ENCODE results near the gene PARD3. TPM values are rescaled to one million over a fixed set of nuclear protein-coding genes. Genes with fewer than 3 reads are reported as not detected.
"Not testable (repeated sequence)": the region's sequence is repeated elsewhere in the genome, so short reads cannot be mapped to it uniquely, and the experiment has no call there.

The PARD3 gene
- total and polyA plus RNA-seq, 2 experiments from 2014 or later: 6.3 to 21.2 TPM

DNA sequence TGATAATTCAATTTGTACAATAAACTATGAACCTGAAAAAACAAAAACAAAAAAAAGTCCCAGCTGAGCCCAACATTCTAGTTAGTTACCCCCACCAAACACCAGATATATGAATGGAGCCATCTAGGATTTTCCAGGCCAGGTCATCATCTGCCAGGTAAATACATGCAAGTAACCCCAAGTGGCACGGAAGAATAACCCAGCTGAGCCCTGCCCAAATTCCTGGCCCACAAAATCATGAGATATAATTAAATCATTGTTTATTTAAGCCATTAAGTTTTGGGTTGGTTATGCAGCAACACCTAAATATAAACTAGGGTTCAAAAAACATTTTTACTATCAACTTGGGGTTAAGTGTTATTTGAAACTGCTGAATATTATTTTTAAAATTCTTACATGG, 19.0 kb downstream of the PARD3 start:
- no peak for TF ChIP-seq EZH2 (IDR thresholded peaks at IDR 0.05; ENCODE audit: insufficient read depth, poor library complexity, severe bottlenecking)
- H3K4me3 ChIP-seq: no peak overlapping the region
- H3K9me2 ChIP-seq (ENCODE audit: insufficient read depth): no peaks in the 10 kb centered on the region
- no peaks in the 10 kb centered on the region for H3K36me3 ChIP-seq (ENCODE audit: low read depth)
- no peak for DNase-seq
- H3K27me3 ChIP-seq (replicated peaks; ENCODE audit: insufficient read depth): no peaks in the 10 kb centered on the region
- H3K27ac ChIP-seq: no peak overlapping the region
- peaks cover 83% of the 10 kb centered on the region for H3K79me2 ChIP-seq (ENCODE audit: insufficient read depth)
- no peaks in the 10 kb centered on the region for H3F3A ChIP-seq (ENCODE audit: insufficient read depth)
- 100% methylated on average over 1 of the region's 1 CpG for WGBS, 2 experiments (ENCODE audit: low coverage in 1 of 2, low lambda C conversion rate in 2 of 2, missing lambda C conversion rate in 2 of 2)
- H2AFZ ChIP-seq: no peak overlapping the region
- in situ Hi-C loops (cut with MboI): no loop called here
- H3K4me1 ChIP-seq (ENCODE audit: insufficient read depth): no peaks in the 10 kb centered on the region
- H3K9ac ChIP-seq: no peak overlapping the region
- H4K20me1 ChIP-seq (ENCODE audit: insufficient read depth): no peaks in the 10 kb centered on the region
- no peaks in the 10 kb centered on the region for H3K9me3 ChIP-seq (ENCODE audit: low read depth)
- no peak overlapping the region for H3K4me2 ChIP-seq (ENCODE audit: unreplicated experiment)

DNA sequence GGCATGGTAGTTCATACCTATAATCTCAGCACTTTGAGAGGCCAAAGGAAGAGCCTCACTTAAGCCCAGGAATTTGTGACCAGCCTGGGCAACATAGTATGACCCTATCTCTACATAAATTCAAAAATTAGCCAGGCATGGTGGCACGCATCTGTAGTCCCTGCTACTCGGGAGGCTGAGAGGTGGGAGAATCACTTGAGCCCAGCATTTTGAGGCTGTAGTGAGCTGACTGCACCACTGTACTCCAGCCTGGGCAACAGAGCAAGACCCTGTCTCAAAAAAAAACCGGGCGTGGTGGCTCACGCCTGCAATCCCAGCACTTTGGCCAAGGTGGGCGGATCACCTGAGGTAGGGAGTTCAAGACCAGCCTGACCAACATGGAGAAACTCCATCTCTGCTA, 19.8 kb downstream of the PARD3 start:
- H3K9me3 ChIP-seq (ENCODE audit: low read depth): no peaks in the 10 kb centered on the region
- no peaks in the 10 kb centered on the region for H4K20me1 ChIP-seq (ENCODE audit: insufficient read depth)
- H3K9ac ChIP-seq: no peak overlapping the region
- H3K4me1 ChIP-seq (ENCODE audit: insufficient read depth): peaks cover under 1% of the 10 kb centered on the region; the same call in 1 of the 2 replicates
- H3K4me3 ChIP-seq: no peak overlapping the region
- peaks cover 85% of the 10 kb centered on the region for H3K79me2 ChIP-seq (ENCODE audit: insufficient read depth)
- no peak for DNase-seq
- 95 to 96% methylated on average over 6 of the region's 6 CpGs for WGBS, 2 experiments (ENCODE audit: low coverage in 1 of 2, low lambda C conversion rate in 2 of 2, missing lambda C conversion rate in 2 of 2)
- no peak overlapping the region for H3K27ac ChIP-seq
- no peak overlapping the region for H3K4me2 ChIP-seq (ENCODE audit: unreplicated experiment)
- no peak overlapping the region for H2AFZ ChIP-seq
- H3K27me3 ChIP-seq (replicated peaks; ENCODE audit: insufficient read depth): no peaks in the 10 kb centered on the region
- in situ Hi-C loops (cut with MboI): no loop called here
- no peak for TF ChIP-seq EZH2 (IDR thresholded peaks at IDR 0.05; ENCODE audit: insufficient read depth, poor library complexity, severe bottlenecking)
- TF ChIP-seq EZH2phosphoT487 (IDR thresholded peaks at IDR 0.05; ENCODE audit: insufficient read depth, low read depth): no peak
- H3K36me3 ChIP-seq (ENCODE audit: low read depth): no peaks in the 10 kb centered on the region
- H3F3A ChIP-seq (ENCODE audit: insufficient read depth): 0 out of 2 replicates have a peak, but pooled peaks cover 1% of the 10 kb centered on the region
- H3K9me2 ChIP-seq (ENCODE audit: insufficient read depth): no peaks in the 10 kb centered on the region

DNA sequence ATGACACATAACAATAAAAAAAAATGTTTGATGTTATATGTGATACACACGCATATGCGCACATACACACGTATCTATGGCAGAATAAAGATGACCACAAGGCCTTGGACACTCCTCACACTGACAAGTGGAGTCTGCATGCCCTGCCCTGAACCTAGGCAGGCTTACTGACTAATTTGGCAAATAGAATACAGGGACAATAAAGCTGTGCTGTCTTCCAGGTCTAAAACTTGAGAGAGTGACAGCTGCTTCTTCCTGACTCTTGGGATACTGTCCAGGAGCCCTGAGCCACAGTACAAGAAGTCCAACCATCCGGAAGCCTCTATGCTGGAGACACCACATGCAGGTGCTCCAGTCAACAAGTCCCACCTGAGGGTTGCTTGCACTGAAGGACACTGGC, 20.3 kb downstream of the PARD3 start:
- 97 to 99% methylated on average over 4 of the region's 4 CpGs for WGBS, 2 experiments (ENCODE audit: low coverage in 1 of 2, low lambda C conversion rate in 2 of 2, missing lambda C conversion rate in 2 of 2)
- no peak for DNase-seq
- H4K20me1 ChIP-seq (ENCODE audit: insufficient read depth): no peaks in the 10 kb centered on the region

GRCh38 chr10:34793581-34793980, 21.5 kb downstream of the PARD3 start:
- H2AFZ ChIP-seq; H3F3A ChIP-seq (ENCODE audit: insufficient read depth); H3K4me3 ChIP-seq; H3K9me3 ChIP-seq (ENCODE audit: low read depth); H3K9me2 ChIP-seq (ENCODE audit: insufficient read depth); H3K36me3 ChIP-seq (ENCODE audit: low read depth); H3K27ac ChIP-seq; H3K27me3 ChIP-seq (replicated peaks; ENCODE audit: insufficient read depth); DNase-seq; H4K20me1 ChIP-seq (ENCODE audit: insufficient read depth); H3K4me1 ChIP-seq (ENCODE audit: insufficient read depth); in situ Hi-C loops (cut with MboI); H3K9ac ChIP-seq; H3K4me2 ChIP-seq (ENCODE audit: unreplicated experiment): not testable (repeated sequence)
- H3K79me2 ChIP-seq (ENCODE audit: insufficient read depth): peaks cover 92% of the 10 kb centered on the region
- 97 to 99% methylated on average over 5 of the region's 5 CpGs for WGBS, 2 experiments (ENCODE audit: low coverage in 1 of 2, low lambda C conversion rate in 2 of 2, missing lambda C conversion rate in 2 of 2)

More for the DNA sequence above, 20.3 kb downstream of the PARD3 start:
- Histone ChIP-seq H3K4me3 (no peak overlapping the region), H3K4me2 (ENCODE audit: unreplicated experiment) (no peak overlapping the region), H3F3A (ENCODE audit: insufficient read depth) (0 out of 2 replicates have a peak, but pooled peaks cover 6% of the 10 kb centered on the region), H3K36me3 (ENCODE audit: low read depth) (no peaks in the 10 kb centered on the region), H3K9ac (no peak overlapping the region), H3K4me1 (ENCODE audit: insufficient read depth) (peaks cover 6% of the 10 kb centered on the region; the same call in 1 of the 2 replicates), H3K27ac (no peak overlapping the region), H3K79me2 (ENCODE audit: insufficient read depth) (peaks cover 85% of the 10 kb centered on the region), H3K9me2 (ENCODE audit: insufficient read depth) (no peaks in the 10 kb centered on the region), H2AFZ (no peak overlapping the region), H3K9me3 (ENCODE audit: low read depth) (no peaks in the 10 kb centered on the region), H3K27me3 (replicated peaks; ENCODE audit: insufficient read depth) (no peaks in the 10 kb centered on the region)
- in situ Hi-C loops (cut with MboI): no loop called here
- TF ChIP-seq EZH2phosphoT487 (IDR thresholded peaks at IDR 0.05; ENCODE audit: insufficient read depth, low read depth): no peak
- TF ChIP-seq EZH2 (IDR thresholded peaks at IDR 0.05; ENCODE audit: insufficient read depth, poor library complexity, severe bottlenecking): no peak

DNA sequence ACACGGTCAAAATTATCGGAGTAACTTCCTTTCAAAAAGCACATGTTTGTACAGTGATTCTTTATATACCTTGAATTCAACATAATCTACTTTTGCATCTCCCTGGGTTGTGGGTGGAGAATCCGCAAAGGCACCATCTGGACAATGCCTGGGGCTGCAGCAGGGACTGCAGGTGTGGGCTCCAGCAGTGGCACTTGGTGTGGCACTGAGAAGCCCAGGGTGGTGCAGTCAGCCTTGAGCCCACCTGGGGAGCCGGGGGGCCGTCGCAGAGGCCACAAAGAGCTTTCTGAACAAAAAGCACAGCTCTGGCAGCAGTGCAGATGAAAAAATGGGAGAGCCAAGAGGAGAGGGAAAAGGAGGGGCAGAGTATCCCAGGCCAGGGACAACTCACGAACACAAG, 22.2 kb downstream of the PARD3 start:
- no peak overlapping the region for H3K27ac ChIP-seq
- no peak for DNase-seq
- H3K4me1 ChIP-seq (ENCODE audit: insufficient read depth): peaks cover 8% of the 10 kb centered on the region; the same call in 1 of the 2 replicates
- no peak overlapping the region for H3K4me2 ChIP-seq (ENCODE audit: unreplicated experiment)
- no peaks in the 10 kb centered on the region for H3K9me3 ChIP-seq (ENCODE audit: low read depth)
- 86 to 89% methylated on average over 7 of the region's 7 CpGs for WGBS, 2 experiments (ENCODE audit: low coverage in 1 of 2, low lambda C conversion rate in 2 of 2, missing lambda C conversion rate in 2 of 2)
- no peaks in the 10 kb centered on the region for H3K27me3 ChIP-seq (replicated peaks; ENCODE audit: insufficient read depth)
- no peaks in the 10 kb centered on the region for H3K9me2 ChIP-seq (ENCODE audit: insufficient read depth)
- in situ Hi-C loops (cut with MboI): no loop called here
- no peaks in the 10 kb centered on the region for H4K20me1 ChIP-seq (ENCODE audit: insufficient read depth)
- TF ChIP-seq EZH2phosphoT487 (IDR thresholded peaks at IDR 0.05; ENCODE audit: insufficient read depth, low read depth): no peak
- TF ChIP-seq EZH2 (IDR thresholded peaks at IDR 0.05; ENCODE audit: insufficient read depth, poor library complexity, severe bottlenecking): no peak
- H3K79me2 ChIP-seq (ENCODE audit: insufficient read depth): peaks cover 95% of the 10 kb centered on the region
- H3K9ac ChIP-seq: no peak overlapping the region
- no peak overlapping the region for H3K4me3 ChIP-seq
- no peaks in the 10 kb centered on the region for H3K36me3 ChIP-seq (ENCODE audit: low read depth)
- 0 out of 2 replicates have a peak, but pooled peaks cover 8% of the 10 kb centered on the region for H3F3A ChIP-seq (ENCODE audit: insufficient read depth)
- no peak overlapping the region for H2AFZ ChIP-seq
